PFSK-1 (cell line): ENCODE results near the gene BCKDHA.

ENCODE experiments used
- FOXP2 ChIP-seq: optimal IDR thresholded peaks from 2 replicates; pipeline ENCODE3; 2011; ENCODE audit warnings: borderline replicate concordance, control low read depth, inconsistent platforms; ENCODE audit not compliant: insufficient read depth; ENCODE audit errors: extremely low read length, extremely low read depth
- POLR2AphosphoS5 ChIP-seq: IDR thresholded peaks from 2 replicates; pipeline ENCODE4 v1.6.1; 2012; ENCODE audit warnings: low read depth, mild to moderate bottlenecking, control low read depth, low read length, moderate library complexity
- REST ChIP-seq, 2 experiments: IDR thresholded peaks; 2 replicates each; pipeline versions ENCODE4 v1.6.1 to v1.8.0; 2011 to 2012; ENCODE audit warnings: low read depth in 2 of 2, low read length in 2 of 2, control low read depth in 1 of 2, inconsistent platforms in 1 of 2, mild to moderate bottlenecking in 1 of 2, moderate library complexity in 1 of 2; ENCODE audit not compliant: insufficient read depth in 1 of 2
- SIN3A ChIP-seq: IDR thresholded peaks from 2 replicates; pipeline ENCODE4 v1.6.1; 2012; ENCODE audit warnings: mild to moderate bottlenecking, low read length, moderate library complexity, borderline replicate concordance; ENCODE audit not compliant: insufficient read depth
- TAF1 ChIP-seq: IDR thresholded peaks from 2 replicates; pipeline ENCODE4 v1.6.1; 2012; ENCODE audit warnings: low read length, control low read depth, borderline replicate concordance; ENCODE audit not compliant: insufficient read depth

GRCh38 chr19:41402010-41402409 is 4.4 kb downstream of the BCKDHA start:
- TF ChIP-seq REST (IDR thresholded peaks at IDR 0.05; ENCODE audit: insufficient read depth in 1 of 2, low read depth in 2 of 2, low read length in 2 of 2) (no peak), POLR2AphosphoS5 (no peak), SIN3A (no peak), TAF1 (no peak), FOXP2 (no peak)
